NB4 (cell line): ENCODE measurements around the gene MYT1.

ENCODE experiments used
- POLR2A ChIP-seq: IDR thresholded peaks from 2 replicates; pipeline ENCODE4 v1.6.1; 2011; ENCODE audit warnings: mild to moderate bottlenecking; ENCODE audit not compliant: insufficient read length; ENCODE audit errors: extremely low read depth
- TF ChIP-seq, protein P1 (sequence below): IDR thresholded peaks from one replicate; pipeline ENCODE4 v1.5.1; 2012; ENCODE audit warnings: low read depth, low read length

DNA sequence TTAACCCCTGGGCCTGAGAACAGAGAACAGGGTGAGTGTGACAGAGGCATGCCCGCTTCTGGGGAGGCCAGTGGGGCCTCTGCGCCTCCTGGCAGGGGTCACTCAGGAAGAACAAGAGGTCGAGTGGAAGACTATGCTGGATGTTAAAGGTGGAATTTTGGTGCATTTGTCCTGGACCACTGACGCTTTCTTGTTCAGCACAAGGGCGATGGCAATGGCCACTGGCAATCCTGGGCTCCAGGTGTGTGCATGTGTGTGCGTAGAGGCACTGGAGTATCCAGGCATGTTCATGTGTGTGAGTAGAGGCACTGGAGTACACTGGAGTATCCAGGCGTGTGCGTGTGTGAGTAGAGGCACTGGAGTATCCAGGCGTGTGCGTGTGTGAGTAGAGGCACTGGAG lies 33.4 kb upstream of the MYT1 start:
- TF ChIP-seq, protein P1, sequence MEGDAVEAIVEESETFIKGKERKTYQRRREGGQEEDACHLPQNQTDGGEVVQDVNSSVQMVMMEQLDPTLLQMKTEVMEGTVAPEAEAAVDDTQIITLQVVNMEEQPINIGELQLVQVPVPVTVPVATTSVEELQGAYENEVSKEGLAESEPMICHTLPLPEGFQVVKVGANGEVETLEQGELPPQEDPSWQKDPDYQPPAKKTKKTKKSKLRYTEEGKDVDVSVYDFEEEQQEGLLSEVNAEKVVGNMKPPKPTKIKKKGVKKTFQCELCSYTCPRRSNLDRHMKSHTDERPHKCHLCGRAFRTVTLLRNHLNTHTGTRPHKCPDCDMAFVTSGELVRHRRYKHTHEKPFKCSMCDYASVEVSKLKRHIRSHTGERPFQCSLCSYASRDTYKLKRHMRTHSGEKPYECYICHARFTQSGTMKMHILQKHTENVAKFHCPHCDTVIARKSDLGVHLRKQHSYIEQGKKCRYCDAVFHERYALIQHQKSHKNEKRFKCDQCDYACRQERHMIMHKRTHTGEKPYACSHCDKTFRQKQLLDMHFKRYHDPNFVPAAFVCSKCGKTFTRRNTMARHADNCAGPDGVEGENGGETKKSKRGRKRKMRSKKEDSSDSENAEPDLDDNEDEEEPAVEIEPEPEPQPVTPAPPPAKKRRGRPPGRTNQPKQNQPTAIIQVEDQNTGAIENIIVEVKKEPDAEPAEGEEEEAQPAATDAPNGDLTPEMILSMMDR, result no peak
- no peak for TF ChIP-seq POLR2A
